Fibroblast of the aortic adventitia (primary cell): ENCODE data around the gene CFAP119. TPM values are rescaled to one million over a fixed set of nuclear protein-coding genes. Genes with fewer than 3 reads are reported as not detected.

ENCODE experiments used
- DNase-seq: peaks from one replicate; pipeline ENCODE4 v3.0.0-alpha.2; 2010; ENCODE audit warnings: low read depth
- H3K4me3 ChIP-seq: 2 replicates; pipeline ENCODE4 v1.5.1; 2011; ENCODE audit warnings: low read depth, mild to moderate bottlenecking, control low read depth, low read length, moderate library complexity
- CTCF ChIP-seq: IDR thresholded peaks from 2 replicates; pipeline ENCODE4 v1.5.1; 2011; ENCODE audit warnings: mild to moderate bottlenecking, low read length, control low read depth, inconsistent platforms; ENCODE audit not compliant: insufficient read depth
- total RNA-seq: library from RNA; depleted of rRNA; stranded (reverse); fragments of >200 nt; gene quantifications from 2 replicates; pipeline ENCODE4 v1.2.3, GENCODE V29; 2012; ENCODE audit warnings: low replicate concordance

Gene CFAP119
- total RNA-seq, 1 donor = 2.7 TPM

- no peak overlapping the region for H3K4me3 ChIP-seq
- DNase-seq = no peak
- TF ChIP-seq CTCF = no peak
Observed at GRCh38 chr16:30760001-30760559, 1.8 kb downstream of the CFAP119 start.

- H3K4me3 ChIP-seq = no peak overlapping the region
- DNase-seq = no peak
- no peak for TF ChIP-seq CTCF
Observed at GRCh38 chr16:30758988-30759491, 2.8 kb downstream of the CFAP119 start.

- no peak for TF ChIP-seq CTCF
- no peak overlapping the region for H3K4me3 ChIP-seq
- no peak for DNase-seq
Observed at GRCh38 chr16:30757316-30757715, 4.5 kb downstream of the CFAP119 start.

- no peak overlapping the region for H3K4me3 ChIP-seq
- no peak for TF ChIP-seq CTCF
- no peak for DNase-seq
Observed at GRCh38 chr16:30756781-30757100, 5.1 kb downstream of the CFAP119 start.

- DNase-seq = no peak
- no peak overlapping the region for H3K4me3 ChIP-seq
- no peak for TF ChIP-seq CTCF
Observed at GRCh38 chr16:30755955-30756780, 5.7 kb downstream of the CFAP119 start.

GRCh38 chr16:30753596-30753995 lies 8.3 kb downstream of the CFAP119 start:
- H3K4me3 ChIP-seq = no peak overlapping the region
- no peak for TF ChIP-seq CTCF
- DNase-seq = no peak
